Measurements from ENCODE around the gene SNORC.

The SNORC gene

DNA sequence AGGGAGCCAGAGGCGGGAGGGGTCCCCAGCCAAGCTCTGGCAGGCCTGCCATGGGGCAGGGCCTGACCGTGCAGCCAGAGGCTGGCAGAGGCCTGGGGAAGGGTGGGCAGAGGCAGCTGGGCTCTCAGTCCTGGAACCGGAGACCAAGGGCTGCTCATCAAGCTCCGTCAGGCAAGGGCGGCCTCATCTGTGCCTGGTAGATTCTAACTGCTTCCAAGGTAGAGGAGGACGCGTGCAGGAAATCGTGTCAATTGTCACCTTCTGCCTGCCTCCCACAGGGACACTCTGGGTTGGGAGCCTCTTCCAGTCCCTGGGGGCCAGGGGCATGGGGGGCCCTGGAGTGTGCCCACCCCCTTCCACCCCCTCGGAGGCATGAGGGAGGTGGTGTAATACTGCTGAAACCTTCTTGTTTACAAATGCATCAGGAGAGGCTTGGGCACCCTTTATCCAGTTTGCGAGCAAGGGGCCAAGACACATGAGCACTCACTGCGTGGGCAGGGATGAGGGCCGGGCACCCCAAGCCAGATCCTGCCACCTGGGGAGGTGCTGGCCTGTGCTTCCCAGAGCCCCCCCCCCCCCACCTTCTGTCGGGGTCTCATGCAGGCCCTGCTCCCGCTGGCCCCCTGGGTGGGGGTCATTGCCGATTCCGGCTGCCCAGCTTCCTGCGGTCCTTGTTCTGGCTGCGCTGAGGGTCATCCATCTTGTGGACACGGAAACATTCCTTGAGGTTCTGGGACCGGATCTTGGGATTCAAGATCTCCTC lies 9.0 kb downstream of the SNORC start:
- no peak for DNase-seq
- in situ Hi-C loops (cut with MboI; ENCODE audit: low pct_unique_long_range_greater_than_20kb, low sequenced_read_pairs) = no loop called here

- DNase-seq = no peak
- in situ Hi-C loops (cut with MboI; ENCODE audit: low pct_unique_long_range_greater_than_20kb, low sequenced_read_pairs) = no loop called here
These were observed 9.8 kb downstream of the SNORC start for GRCh38 chr2:232879618-232880494.

DNA sequence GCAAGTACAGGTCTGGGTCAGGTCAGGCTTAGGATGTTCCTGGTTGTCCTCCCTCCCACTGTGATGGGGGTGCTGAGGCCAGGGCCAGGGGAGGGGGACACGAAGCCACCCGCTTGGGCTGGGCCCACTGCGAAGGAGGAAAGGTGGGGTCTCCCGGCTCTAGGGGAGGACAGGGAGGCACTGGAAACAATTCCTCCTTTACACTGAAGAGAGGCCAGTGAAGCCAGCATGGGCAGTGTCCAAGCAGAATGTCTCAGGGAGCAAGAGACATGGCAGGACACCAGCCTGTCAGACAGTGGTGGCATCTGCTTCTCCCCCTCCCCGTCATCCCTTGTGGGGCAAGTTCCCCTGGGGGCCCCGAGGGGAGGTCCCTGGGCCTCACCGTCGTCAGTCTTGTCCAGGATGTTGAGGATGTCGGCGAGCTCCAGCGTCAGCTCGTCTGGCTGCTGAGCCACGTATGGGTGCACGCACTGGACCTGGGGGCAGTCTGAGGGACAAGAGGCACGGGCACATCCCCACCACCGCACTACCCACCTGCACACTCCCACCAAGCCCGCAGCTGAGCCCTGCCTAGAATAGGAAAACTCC lies 10.8 kb downstream of the SNORC start:
- DNase-seq = no peak
- in situ Hi-C loops (cut with MboI; ENCODE audit: low pct_unique_long_range_greater_than_20kb, low sequenced_read_pairs) = no loop called here

DNA sequence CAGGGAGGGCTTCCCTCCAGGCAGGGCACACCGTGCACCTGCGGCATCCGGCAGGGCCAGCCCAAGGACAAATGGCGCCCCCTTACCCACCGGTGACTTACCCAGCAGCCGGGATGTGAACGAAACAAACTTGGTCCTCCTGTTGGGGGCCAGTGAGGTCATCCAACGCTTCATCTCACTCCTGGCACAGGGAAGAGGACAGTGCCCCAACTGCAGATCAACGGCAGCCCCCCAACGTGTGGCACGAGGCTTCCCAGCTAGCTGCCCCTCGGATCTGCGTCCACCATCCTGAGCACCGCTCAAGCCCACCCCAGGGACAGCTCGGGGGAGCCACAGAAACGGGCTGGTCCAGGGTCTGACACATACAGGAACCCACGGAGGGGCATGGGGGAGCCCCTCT lies 12.0 kb downstream of the SNORC start:
- in situ Hi-C loops (cut with MboI; ENCODE audit: low pct_unique_long_range_greater_than_20kb, low sequenced_read_pairs) = no loop called here
- no peak for DNase-seq

DNA sequence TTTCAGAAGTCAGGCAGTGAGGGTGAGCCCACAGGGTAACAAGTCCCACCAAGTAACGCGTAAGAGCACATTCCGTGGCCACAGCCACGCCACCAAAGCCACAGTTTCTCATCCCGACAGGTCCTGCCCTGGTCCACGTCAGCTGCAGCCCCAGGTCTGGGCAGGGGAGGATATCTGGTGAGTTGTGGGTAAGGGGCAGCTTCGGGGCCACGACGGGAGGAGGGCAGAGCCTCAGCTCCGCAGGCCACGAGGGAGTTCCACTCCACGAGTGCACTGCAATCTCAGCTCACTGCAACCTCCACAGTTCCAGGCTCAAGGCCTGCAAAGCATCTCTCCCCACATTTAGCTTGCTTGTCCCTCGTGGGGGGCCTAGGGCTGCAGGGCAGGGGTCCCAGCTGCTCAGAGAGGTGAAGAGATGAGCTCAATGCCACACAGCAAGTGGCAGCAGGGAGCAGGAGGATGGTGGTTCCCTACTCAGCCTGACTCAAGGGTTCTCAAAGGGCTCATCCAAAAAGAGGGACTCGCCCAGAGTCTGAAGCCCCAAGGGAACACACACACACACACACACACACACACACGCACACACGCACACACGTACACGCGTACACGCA lies 12.5 kb downstream of the SNORC start:
- in situ Hi-C loops (cut with MboI; ENCODE audit: low pct_unique_long_range_greater_than_20kb, low sequenced_read_pairs) = no loop called here
- DNase-seq = no peak

DNA sequence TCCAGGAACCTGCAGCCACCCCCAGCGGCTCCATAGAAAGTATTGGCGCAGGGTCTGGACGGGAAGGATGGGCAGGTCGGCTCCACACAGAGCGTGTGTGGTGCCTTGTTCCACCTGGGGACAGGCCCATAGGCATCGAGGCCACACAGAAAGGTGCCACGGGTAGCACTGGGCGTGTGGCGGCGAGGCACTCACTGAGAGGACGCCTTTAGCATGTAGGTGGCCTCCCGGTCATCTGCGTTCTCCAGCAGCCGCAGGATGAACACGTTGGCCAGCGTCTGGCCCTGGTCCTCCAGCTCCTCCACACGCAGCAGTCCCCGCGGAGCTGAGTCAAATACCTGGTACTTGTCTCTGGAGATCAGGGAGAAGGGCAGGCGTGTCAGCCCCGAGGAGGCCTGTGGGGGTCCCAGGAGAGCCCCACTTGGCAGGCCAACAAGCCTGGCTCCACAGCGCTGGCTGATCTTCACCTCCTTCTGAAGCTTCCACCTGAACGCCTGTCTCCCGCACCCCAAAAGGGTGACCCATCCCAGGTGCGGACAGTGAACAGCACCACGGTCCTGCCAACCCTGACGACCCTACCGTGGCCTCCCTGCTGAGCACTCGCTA lies 13.2 kb downstream of the SNORC start:
- in situ Hi-C loops (cut with MboI; ENCODE audit: low pct_unique_long_range_greater_than_20kb, low sequenced_read_pairs) = no loop called here
- no peak for DNase-seq

- in situ Hi-C loops (cut with MboI; ENCODE audit: low pct_unique_long_range_greater_than_20kb, low sequenced_read_pairs) = no loop called here
- DNase-seq = no peak
These were observed 13.9 kb downstream of the SNORC start for GRCh38 chr2:232884001-232884421.

- DNase-seq = no peak
- in situ Hi-C loops (cut with MboI; ENCODE audit: low pct_unique_long_range_greater_than_20kb, low sequenced_read_pairs) = no loop called here
These were observed 14.6 kb downstream of the SNORC start for GRCh38 chr2:232884549-232885263.

- in situ Hi-C loops (cut with MboI; ENCODE audit: low pct_unique_long_range_greater_than_20kb, low sequenced_read_pairs) = no loop called here
These were observed 15.3 kb downstream of the SNORC start for GRCh38 chr2:232885264-232885961.

GRCh38 chr2:232886176-232886575 lies 16.1 kb downstream of the SNORC start:
- in situ Hi-C loops (cut with MboI; ENCODE audit: low pct_unique_long_range_greater_than_20kb, low sequenced_read_pairs) = no loop called here
- DNase-seq = no peak

More at GRCh38 chr2:232885264-232885961, 15.3 kb downstream of the SNORC start:
- DNase-seq = no peak

DNA sequence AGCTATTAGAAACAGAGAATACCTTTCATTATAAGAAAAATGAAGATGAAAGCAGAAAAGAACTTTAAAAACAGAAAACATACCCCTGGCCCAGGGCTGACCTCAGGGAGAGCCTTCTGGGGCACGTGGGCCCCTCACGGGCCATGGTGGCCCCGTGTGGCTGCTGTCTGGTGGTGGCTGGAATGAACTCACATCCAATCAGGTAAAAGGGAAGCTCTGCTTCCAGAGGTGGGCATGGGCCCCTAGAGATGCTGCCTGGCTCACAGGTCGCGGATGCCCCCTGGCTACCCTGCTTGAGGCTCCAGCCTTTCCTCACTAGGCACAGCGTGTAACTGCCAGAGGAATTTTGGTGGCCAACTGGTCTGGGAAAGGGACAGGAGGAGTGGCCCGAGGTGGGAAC lies 16.6 kb downstream of the SNORC start:
- DNase-seq = no peak
- in situ Hi-C loops (cut with MboI; ENCODE audit: low pct_unique_long_range_greater_than_20kb, low sequenced_read_pairs) = no loop called here

GRCh38 chr2:232887171-232887850 lies 17.2 kb downstream of the SNORC start:
- no peak for DNase-seq
- in situ Hi-C loops (cut with MboI; ENCODE audit: low pct_unique_long_range_greater_than_20kb, low sequenced_read_pairs) = no loop called here

GRCh38 chr2:232888099-232888836 lies 18.2 kb downstream of the SNORC start:
- in situ Hi-C loops (cut with MboI; ENCODE audit: low pct_unique_long_range_greater_than_20kb, low sequenced_read_pairs) = no loop called here
- no peak for DNase-seq

- DNase-seq = no peak
These were observed 18.9 kb downstream of the SNORC start for GRCh38 chr2:232888839-232889529.

GRCh38 chr2:232889876-232890401 lies 19.9 kb downstream of the SNORC start:
- no peak for DNase-seq
- in situ Hi-C loops (cut with MboI; ENCODE audit: low pct_unique_long_range_greater_than_20kb, low sequenced_read_pairs) = no loop called here

More at GRCh38 chr2:232888839-232889529, 18.9 kb downstream of the SNORC start:
- in situ Hi-C loops (cut with MboI; ENCODE audit: low pct_unique_long_range_greater_than_20kb, low sequenced_read_pairs) = no loop called here

DNA sequence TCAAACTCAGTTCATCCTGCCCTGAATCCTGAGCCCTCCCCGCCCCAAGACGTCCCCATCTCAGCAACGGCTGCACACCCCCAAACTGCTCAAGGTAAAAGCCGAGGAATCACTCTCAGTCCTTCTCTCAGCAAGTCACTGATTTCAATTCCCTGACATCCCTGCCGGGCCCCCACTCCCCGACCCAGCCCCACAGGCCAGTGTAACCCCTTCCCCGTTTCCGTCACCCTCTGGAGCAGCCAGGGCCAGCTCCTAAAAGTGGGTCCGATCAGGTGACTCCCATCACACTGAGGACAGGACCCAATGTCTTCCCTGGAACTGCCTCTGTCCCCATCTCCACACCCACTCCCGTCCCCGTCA lies 20.5 kb downstream of the SNORC start:
- no peak for DNase-seq
- in situ Hi-C loops (cut with MboI; ENCODE audit: low pct_unique_long_range_greater_than_20kb, low sequenced_read_pairs) = no loop called here

Measured in KBM-7 (cell line).